OCI-LY1 (cell line): Measurements from ENCODE around the gene GLT6D1.

ENCODE experiments used
- CTCF ChIP-seq: fragments of 200-600 bp; sonication (generic), shearing (Covaris generic); IDR thresholded peaks from 2 replicates; pipeline ENCODE4 v1.5.1; 2017; ENCODE audit warnings: mild to moderate bottlenecking, antibody characterized with exemption, low read length, moderate library complexity, mixed read lengths
- EZH2 ChIP-seq: fragments of 200-600 bp; sonication (generic), shearing (Covaris generic); IDR thresholded peaks from 2 replicates; pipeline ENCODE4 v1.8.0; 2017; ENCODE audit warnings: borderline replicate concordance, mixed run types, mild to moderate bottlenecking, antibody characterized with exemption, low read length, moderate library complexity, mixed read lengths

GRCh38 chr9:135655317-135655716 lies 16.0 kb upstream of the GLT6D1 start:
- TF ChIP-seq CTCF (no peak), EZH2 (no peak)
